ENCODE data around the gene MRPL23. TPM values are rescaled to one million over a fixed set of nuclear protein-coding genes. Genes with fewer than 3 reads are reported as not detected.

MRPL23 gene
- total RNA-seq, 1 experiment from 2014 or later, result 98.0 TPM

DNA sequence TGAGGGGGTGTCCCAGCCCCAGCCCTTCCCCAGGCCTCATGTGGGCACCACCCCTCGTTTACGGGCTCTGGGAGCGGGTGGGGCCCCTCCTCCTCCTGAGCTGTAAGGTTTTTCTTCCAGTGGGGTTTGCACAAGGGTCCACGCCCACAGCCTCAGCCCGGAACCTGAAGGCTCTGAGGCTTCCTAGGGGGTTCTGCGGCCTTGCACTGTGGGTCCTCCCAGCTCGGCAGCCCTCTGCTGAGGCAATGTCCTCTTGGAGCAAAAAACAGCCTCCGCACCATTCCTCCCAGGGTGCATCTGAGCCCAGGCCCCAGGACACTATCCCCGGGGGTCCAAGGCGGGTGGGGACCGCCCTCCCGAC lies 36.4 kb downstream of the MRPL23 start:
- H3K9me3 Mint-ChIP-seq (ENCODE audit: unreplicated experiment), result no peaks in the 10 kb centered on the region
- ChIA-PET CTCF (interaction anchor here (1.1 to 1.8 kb wide), 2 partner anchors 29 to 167 kb away, joined by 3 to 10 read pairs; no protein-coding TSS in a partner anchor), POLR2A (no interaction called here)
- BruUV-seq (replicated peaks), result no TSS peak
- no peaks in the 10 kb centered on the region for H3K4me1 Mint-ChIP-seq (ENCODE audit: insufficient read depth, unreplicated experiment)
- intact Hi-C loops (cut with micrococcal nuclease), result no loop called here
- no peaks in the 10 kb centered on the region for H3K27me3 Mint-ChIP-seq (ENCODE audit: insufficient read depth, unreplicated experiment)
- TF ChIP-seq, protein P1, sequence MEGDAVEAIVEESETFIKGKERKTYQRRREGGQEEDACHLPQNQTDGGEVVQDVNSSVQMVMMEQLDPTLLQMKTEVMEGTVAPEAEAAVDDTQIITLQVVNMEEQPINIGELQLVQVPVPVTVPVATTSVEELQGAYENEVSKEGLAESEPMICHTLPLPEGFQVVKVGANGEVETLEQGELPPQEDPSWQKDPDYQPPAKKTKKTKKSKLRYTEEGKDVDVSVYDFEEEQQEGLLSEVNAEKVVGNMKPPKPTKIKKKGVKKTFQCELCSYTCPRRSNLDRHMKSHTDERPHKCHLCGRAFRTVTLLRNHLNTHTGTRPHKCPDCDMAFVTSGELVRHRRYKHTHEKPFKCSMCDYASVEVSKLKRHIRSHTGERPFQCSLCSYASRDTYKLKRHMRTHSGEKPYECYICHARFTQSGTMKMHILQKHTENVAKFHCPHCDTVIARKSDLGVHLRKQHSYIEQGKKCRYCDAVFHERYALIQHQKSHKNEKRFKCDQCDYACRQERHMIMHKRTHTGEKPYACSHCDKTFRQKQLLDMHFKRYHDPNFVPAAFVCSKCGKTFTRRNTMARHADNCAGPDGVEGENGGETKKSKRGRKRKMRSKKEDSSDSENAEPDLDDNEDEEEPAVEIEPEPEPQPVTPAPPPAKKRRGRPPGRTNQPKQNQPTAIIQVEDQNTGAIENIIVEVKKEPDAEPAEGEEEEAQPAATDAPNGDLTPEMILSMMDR (IDR thresholded peaks at IDR 0.05; ENCODE audit: unreplicated experiment), result no peak
- H3K36me3 Mint-ChIP-seq (ENCODE audit: insufficient read depth, unreplicated experiment), result no peaks in the 10 kb centered on the region
- H3K27ac Mint-ChIP-seq (ENCODE audit: low read depth, unreplicated experiment), result no peak overlapping the region
- DNase-seq (ENCODE audit: unreplicated experiment), result no peak
- H3K4me3 Mint-ChIP-seq (ENCODE audit: unreplicated experiment), result no peak overlapping the region

DNA sequence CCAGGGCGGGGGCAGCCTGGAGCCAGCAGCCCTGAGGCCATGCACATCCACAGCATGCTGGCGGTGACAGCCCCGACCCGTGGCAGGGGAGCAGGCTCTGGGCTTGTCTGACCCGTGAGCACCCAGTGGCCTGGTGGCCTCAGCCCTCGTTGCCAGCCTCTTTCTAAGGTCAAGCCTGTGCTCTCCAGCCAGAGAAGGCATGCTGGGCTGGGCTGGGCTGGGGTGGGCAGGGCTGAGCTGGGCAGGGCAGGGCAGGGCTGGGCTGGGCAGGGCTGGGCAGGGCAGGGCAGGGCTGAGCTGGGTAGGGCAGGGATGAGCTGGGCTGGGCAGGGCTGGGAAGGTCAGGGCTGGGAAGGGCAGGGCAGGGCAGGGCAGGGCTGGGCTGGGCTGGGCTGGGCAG lies 39.9 kb downstream of the MRPL23 start:
- Mint-ChIP-seq H3K27ac (ENCODE audit: low read depth, unreplicated experiment) (no peak overlapping the region), H3K4me3 (ENCODE audit: unreplicated experiment) (no peak overlapping the region)
- CTCF ChIA-PET, result interaction anchor here (1.3 kb wide), 1 partner anchor 12 kb away, joined by 3 read pairs; no protein-coding TSS in a partner anchor

DNA sequence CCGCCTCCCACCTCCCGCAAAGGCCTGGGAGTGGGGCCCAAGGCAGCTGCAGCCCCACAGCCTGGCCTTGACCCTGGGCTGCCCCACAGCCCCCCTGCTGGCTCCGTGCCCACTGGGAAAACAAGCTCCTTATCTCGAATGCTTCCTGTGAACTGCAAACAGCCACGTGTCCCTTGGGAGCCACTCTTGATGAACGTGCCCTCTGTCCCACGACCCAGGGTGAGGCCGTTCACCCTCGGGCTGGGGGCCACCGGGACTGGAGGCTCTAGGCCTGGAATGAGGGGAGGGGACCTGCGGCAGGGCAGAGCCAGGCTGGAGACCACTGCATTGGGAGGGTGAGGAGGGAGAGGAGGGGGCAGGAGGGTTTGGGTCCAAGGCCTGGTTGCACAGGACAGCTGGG lies 41.0 kb downstream of the MRPL23 start:
- no peak overlapping the region for H3K4me3 Mint-ChIP-seq (ENCODE audit: unreplicated experiment)
- H3K36me3 Mint-ChIP-seq (ENCODE audit: insufficient read depth, unreplicated experiment), result no peaks in the 10 kb centered on the region
- no peak for DNase-seq (ENCODE audit: unreplicated experiment)
- POLR2A ChIA-PET, result no interaction called here
- CTCF ChIA-PET, result no interaction called here
- no peaks in the 10 kb centered on the region for H3K9me3 Mint-ChIP-seq (ENCODE audit: unreplicated experiment)
- no peaks in the 10 kb centered on the region for H3K27me3 Mint-ChIP-seq (ENCODE audit: insufficient read depth, unreplicated experiment)
- H3K4me1 Mint-ChIP-seq (ENCODE audit: insufficient read depth, unreplicated experiment), result no peaks in the 10 kb centered on the region
- TF ChIP-seq, protein P1 (IDR thresholded peaks at IDR 0.05; ENCODE audit: unreplicated experiment), result no peak
- no TSS peak for BruUV-seq (replicated peaks)
- no peak overlapping the region for H3K27ac Mint-ChIP-seq (ENCODE audit: low read depth, unreplicated experiment)
- intact Hi-C loops (cut with micrococcal nuclease), result no loop called here

More for the DNA sequence above, 39.9 kb downstream of the MRPL23 start:
- Mint-ChIP-seq H3K36me3 (ENCODE audit: insufficient read depth, unreplicated experiment) (no peaks in the 10 kb centered on the region), H3K27me3 (ENCODE audit: insufficient read depth, unreplicated experiment) (no peaks in the 10 kb centered on the region), H3K4me1 (ENCODE audit: insufficient read depth, unreplicated experiment) (no peaks in the 10 kb centered on the region), H3K9me3 (ENCODE audit: unreplicated experiment) (no peaks in the 10 kb centered on the region)
- TF ChIP-seq, protein P1 (IDR thresholded peaks at IDR 0.05; ENCODE audit: unreplicated experiment), result no peak
- no TSS peak for BruUV-seq (replicated peaks)
- intact Hi-C loops (cut with micrococcal nuclease), result no loop called here
- DNase-seq (ENCODE audit: unreplicated experiment), result no peak
- POLR2A ChIA-PET, result no interaction called here

DNA sequence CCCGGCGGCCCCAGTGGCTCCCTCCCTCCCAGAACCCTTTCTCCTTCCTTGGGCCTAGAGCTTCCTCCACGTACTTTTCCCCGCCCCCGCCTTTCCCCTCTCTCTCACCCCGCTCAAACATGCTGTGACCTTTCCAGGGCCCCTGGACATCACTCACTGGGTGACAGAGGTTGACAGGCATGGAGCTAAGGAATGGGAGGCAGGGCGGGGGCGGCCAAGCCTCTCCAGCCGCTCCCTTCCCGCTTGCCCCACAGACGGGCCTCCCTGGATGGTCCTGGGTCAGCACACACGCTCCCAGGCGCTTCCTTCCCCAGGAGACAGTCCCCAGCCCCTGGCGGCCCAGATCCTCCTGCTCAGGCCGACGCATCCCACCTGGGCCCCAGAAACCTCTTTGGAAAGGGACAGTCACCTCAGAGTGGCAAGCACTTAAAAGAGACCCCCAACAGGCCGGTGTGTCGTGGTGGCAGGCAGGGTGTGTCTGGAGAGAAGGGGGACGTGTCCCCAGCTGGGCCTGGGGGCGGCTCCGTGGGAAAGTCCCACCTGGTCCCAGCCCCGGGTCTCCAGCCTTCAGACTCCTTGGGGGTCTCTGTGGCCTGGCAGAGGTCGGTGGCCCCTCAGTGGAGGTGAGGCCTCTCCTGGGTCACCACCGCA lies 41.7 kb downstream of the MRPL23 start:
- Mint-ChIP-seq H3K36me3 (ENCODE audit: insufficient read depth, unreplicated experiment) (no peaks in the 10 kb centered on the region), H3K4me3 (ENCODE audit: unreplicated experiment) (no peak overlapping the region), H3K9me3 (ENCODE audit: unreplicated experiment) (no peaks in the 10 kb centered on the region), H3K27me3 (ENCODE audit: insufficient read depth, unreplicated experiment) (no peaks in the 10 kb centered on the region), H3K27ac (ENCODE audit: low read depth, unreplicated experiment) (no peak overlapping the region), H3K4me1 (ENCODE audit: insufficient read depth, unreplicated experiment) (no peaks in the 10 kb centered on the region)
- no peak for DNase-seq (ENCODE audit: unreplicated experiment)
- intact Hi-C loops (cut with micrococcal nuclease), result no loop called here
- TF ChIP-seq, protein P1 (IDR thresholded peaks at IDR 0.05; ENCODE audit: unreplicated experiment), result no peak
- no TSS peak for BruUV-seq (replicated peaks)
- CTCF ChIA-PET, result interaction anchor here (0.6 kb wide), 1 partner anchor 10 kb away, joined by 4 read pairs; no protein-coding TSS in a partner anchor
- POLR2A ChIA-PET, result no interaction called here
